ENCODE data around the gene OR13C2. TPM values are rescaled to one million over a fixed set of nuclear protein-coding genes. Genes with fewer than 3 reads are reported as not detected.

The OR13C2 gene
- total RNA-seq, 1 donor from 2014 or later: not detected

DNA sequence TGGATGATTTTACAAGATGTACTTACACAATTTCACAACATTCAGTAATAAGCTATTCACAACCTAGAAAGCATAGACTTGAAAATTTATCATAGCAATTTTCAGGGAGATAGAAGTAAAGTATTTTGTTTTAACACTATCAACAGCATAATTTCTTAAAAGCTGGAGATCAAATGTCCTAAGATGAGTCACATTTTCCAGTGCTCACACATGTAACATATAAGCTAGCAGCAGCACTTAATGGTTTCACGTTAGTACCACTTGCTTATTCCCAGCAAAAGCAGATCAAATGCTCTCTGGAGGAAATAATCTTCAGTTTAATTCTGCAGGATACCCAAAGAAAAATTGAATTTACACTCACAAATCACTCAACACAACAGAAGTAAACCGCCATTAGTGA lies 30.0 kb downstream of the OR13C2 start:
- Mint-ChIP-seq H3K4me3 (ENCODE audit: unreplicated experiment) (no peak overlapping the region), H3K4me1 (ENCODE audit: unreplicated experiment) (no peaks in the 10 kb centered on the region), H3K27ac (ENCODE audit: unreplicated experiment) (no peak overlapping the region), H3K27me3 (ENCODE audit: unreplicated experiment) (no peaks in the 10 kb centered on the region), H3K36me3 (ENCODE audit: low read depth, unreplicated experiment) (no peaks in the 10 kb centered on the region), H3K9me3 (ENCODE audit: unreplicated experiment) (no peaks in the 10 kb centered on the region)
- DNase-seq (ENCODE audit: low spot score): no peak
- TF ChIP-seq, protein P1, sequence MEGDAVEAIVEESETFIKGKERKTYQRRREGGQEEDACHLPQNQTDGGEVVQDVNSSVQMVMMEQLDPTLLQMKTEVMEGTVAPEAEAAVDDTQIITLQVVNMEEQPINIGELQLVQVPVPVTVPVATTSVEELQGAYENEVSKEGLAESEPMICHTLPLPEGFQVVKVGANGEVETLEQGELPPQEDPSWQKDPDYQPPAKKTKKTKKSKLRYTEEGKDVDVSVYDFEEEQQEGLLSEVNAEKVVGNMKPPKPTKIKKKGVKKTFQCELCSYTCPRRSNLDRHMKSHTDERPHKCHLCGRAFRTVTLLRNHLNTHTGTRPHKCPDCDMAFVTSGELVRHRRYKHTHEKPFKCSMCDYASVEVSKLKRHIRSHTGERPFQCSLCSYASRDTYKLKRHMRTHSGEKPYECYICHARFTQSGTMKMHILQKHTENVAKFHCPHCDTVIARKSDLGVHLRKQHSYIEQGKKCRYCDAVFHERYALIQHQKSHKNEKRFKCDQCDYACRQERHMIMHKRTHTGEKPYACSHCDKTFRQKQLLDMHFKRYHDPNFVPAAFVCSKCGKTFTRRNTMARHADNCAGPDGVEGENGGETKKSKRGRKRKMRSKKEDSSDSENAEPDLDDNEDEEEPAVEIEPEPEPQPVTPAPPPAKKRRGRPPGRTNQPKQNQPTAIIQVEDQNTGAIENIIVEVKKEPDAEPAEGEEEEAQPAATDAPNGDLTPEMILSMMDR (IDR thresholded peaks at IDR 0.05; ENCODE audit: unreplicated experiment): no peak

DNA sequence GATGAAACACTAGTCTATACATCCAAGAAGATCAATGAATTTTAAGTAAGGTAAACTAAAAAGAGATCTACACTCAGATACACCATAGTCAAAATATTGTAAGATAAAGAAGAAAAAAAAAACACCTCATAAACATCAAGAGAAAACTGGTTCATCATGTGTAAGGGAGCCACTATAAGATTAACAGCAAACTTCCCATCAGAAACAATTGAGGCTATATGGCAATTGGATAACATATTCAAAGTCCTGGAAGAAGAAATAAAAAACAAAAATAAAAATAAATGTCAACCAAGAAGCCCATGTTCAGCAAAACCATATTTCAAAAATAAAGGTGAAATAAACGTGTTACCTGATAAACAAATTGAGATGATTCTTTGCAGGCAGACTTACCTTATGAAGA lies 32.8 kb downstream of the OR13C2 start:
- H3K9me3 Mint-ChIP-seq (ENCODE audit: unreplicated experiment): no peaks in the 10 kb centered on the region

DNA sequence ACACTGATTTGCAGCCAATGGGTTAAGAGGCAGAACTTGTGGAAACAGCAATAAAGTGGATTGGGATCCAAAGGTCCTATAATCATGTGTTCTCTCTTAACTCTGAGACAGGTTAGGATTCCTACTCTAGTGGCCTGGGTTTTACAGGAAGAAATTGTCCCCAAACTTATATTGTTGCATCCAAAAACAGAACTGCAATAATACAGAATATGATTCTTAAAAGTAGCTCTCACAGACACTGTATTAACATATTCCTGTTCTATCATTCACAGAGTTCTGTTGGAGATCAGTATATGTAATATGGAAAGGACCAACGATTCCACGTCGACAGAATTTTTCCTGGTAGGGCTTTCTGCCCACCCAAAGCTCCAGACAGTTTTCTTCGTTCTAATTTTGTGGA lies 36.6 kb downstream of the OR13C2 start, which contains the start of gene OR13C8:
TSS of gene OR13C8 (plus strand) at position 301 of the 400 bp plus-strand sequence. CDS start at position 301, 0 bp downstream.
- Mint-ChIP-seq H3K4me1 (ENCODE audit: unreplicated experiment) (no peaks in the 10 kb centered on the region), H3K4me3 (ENCODE audit: unreplicated experiment) (no peak within 1 kb of the TSS), H3K9me3 (ENCODE audit: unreplicated experiment) (no peaks in the 10 kb centered on the region), H3K36me3 (ENCODE audit: low read depth, unreplicated experiment) (no peaks in the 10 kb centered on the region), H3K27ac (ENCODE audit: unreplicated experiment) (no peak within 1 kb of the TSS), H3K27me3 (ENCODE audit: unreplicated experiment) (no peaks in the 10 kb centered on the region)
- DNase-seq (ENCODE audit: low spot score): no peak
- TF ChIP-seq, protein P1 (IDR thresholded peaks at IDR 0.05; ENCODE audit: unreplicated experiment): no peak

More for the DNA sequence above, 32.8 kb downstream of the OR13C2 start:
- TF ChIP-seq, protein P1 (IDR thresholded peaks at IDR 0.05; ENCODE audit: unreplicated experiment): no peak
- no peaks in the 10 kb centered on the region for H3K27me3 Mint-ChIP-seq (ENCODE audit: unreplicated experiment)
- DNase-seq (ENCODE audit: low spot score): no peak
- no peak overlapping the region for H3K4me3 Mint-ChIP-seq (ENCODE audit: unreplicated experiment)
- no peaks in the 10 kb centered on the region for H3K4me1 Mint-ChIP-seq (ENCODE audit: unreplicated experiment)
- no peak overlapping the region for H3K27ac Mint-ChIP-seq (ENCODE audit: unreplicated experiment)
- H3K36me3 Mint-ChIP-seq (ENCODE audit: low read depth, unreplicated experiment): no peaks in the 10 kb centered on the region

DNA sequence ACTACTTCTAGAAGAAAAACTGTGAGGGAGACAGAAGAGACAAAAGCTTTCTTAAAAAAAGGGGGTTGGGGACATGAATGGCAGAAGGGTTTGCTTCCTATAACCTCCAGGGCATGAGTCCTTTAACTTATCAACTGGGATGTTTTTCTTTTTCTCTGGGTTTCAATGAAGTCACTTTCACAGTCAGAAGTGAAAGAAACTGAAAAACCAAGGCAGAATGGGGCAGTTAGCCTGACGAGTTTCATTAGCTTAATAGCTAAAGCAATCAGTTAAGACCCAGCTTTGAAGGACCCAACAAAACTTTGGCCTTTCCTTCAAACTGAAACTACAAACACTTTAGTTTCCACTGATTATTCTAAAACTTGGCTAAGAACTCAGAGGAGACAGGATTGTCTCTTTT lies 41.1 kb downstream of the OR13C2 start:
- DNase-seq (ENCODE audit: low spot score): no peak
- TF ChIP-seq, protein P1 (IDR thresholded peaks at IDR 0.05; ENCODE audit: unreplicated experiment): no peak
- H3K9me3 Mint-ChIP-seq (ENCODE audit: unreplicated experiment): no peaks in the 10 kb centered on the region
- no peak overlapping the region for H3K4me3 Mint-ChIP-seq (ENCODE audit: unreplicated experiment)
- H3K4me1 Mint-ChIP-seq (ENCODE audit: unreplicated experiment): no peaks in the 10 kb centered on the region
- H3K27me3 Mint-ChIP-seq (ENCODE audit: unreplicated experiment): no peaks in the 10 kb centered on the region
- no peak overlapping the region for H3K27ac Mint-ChIP-seq (ENCODE audit: unreplicated experiment)
- H3K36me3 Mint-ChIP-seq (ENCODE audit: low read depth, unreplicated experiment): no peaks in the 10 kb centered on the region

DNA sequence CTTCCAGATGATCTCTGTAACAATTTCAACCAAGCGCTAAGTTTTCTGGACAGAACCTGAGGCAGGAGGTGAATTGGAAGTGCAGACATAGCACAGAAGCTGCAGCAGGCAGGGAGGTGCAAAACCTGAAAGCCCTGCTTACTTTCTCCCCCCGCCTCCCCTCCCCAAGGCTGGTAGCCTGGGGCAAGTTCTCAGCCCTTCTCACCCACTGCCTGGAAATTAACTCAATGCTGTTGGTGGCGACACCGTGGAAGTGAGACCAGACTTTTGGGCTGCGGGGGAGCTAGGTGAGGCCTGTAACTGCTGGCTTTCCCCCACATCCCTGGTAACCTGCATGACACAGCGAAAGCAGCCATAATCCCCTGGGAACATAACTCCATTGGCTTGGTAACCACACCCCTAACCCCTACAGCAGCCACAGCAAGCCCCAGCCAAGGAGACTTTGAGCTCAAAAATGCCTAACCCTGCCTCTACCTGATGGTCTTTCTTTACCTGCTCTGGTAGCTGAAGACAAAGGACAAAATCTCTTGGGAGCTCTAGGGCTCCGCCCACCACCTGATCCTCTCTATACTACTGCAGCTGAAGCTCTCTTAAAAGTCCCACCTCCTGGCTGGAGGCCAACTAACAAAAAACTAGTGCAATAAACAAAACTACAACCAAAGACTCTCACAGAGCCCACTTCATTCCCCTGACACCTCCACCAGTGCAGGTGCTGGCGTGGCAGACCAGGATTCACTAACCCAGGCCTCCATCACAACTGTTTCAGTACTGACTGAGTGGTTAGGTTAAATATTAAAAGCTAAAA lies 48.4 kb downstream of the OR13C2 start:
- H3K4me3 Mint-ChIP-seq (ENCODE audit: unreplicated experiment): no peak overlapping the region
- H3K27ac Mint-ChIP-seq (ENCODE audit: unreplicated experiment): no peak overlapping the region
- TF ChIP-seq, protein P1 (IDR thresholded peaks at IDR 0.05; ENCODE audit: unreplicated experiment): no peak
- no peak for DNase-seq (ENCODE audit: low spot score)
- no peaks in the 10 kb centered on the region for H3K9me3 Mint-ChIP-seq (ENCODE audit: unreplicated experiment)
- H3K27me3 Mint-ChIP-seq (ENCODE audit: unreplicated experiment): peaks cover 2% of the 10 kb centered on the region
- H3K4me1 Mint-ChIP-seq (ENCODE audit: unreplicated experiment): no peaks in the 10 kb centered on the region
- H3K36me3 Mint-ChIP-seq (ENCODE audit: low read depth, unreplicated experiment): no peaks in the 10 kb centered on the region
